Measurements from ENCODE around the gene DAP3. TPM values are rescaled to one million over a fixed set of nuclear protein-coding genes. Genes with fewer than 3 reads are reported as not detected.
A peak's percentile ranks its signal among the peaks of the same experiment; 100 is the strongest.
"Not testable (repeated sequence)": the region's sequence is repeated elsewhere in the genome, so short reads cannot be mapped to it uniquely, and the experiment has no call there.

DAP3 gene
- total RNA-seq, 1 experiment from 2014 or later = 226 TPM

DNA sequence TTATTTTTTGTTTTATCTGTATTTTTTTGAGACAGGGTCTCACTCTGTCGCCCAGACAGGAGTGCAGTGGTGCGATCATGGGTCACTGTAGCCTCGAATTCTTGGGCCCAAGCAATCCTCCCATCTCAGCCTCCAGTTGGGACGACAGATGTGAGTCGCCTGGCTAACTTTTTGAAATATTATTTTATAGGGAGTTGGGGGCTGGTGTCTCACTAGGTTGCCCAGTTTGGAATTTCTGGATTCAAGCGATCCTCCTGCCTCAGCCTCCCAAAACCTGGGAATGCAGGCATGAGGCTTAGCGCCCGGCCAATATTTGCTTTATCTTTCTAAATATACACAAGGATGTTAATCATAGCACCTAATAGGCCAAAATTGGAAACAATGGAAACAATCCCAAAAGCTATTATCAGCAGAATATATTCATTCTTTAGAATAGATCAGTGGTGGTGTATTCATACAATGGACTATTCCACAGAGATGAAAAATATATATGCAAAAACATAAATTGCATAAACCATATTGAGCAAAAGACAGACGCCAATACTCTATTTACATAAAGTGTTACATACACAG is 55.9 kb downstream of the DAP3 start:
- TSS peak; percentile 92 for BruUV-seq (replicated peaks)
- intact Hi-C loops (cut with micrococcal nuclease) = no loop called here
- Mint-ChIP-seq H3K4me1 (ENCODE audit: insufficient read depth, unreplicated experiment) (no peaks in the 10 kb centered on the region), H3K36me3 (ENCODE audit: insufficient read depth, unreplicated experiment) (peaks cover 23% of the 10 kb centered on the region), H3K4me3 (ENCODE audit: unreplicated experiment) (peak overlapping the region; percentile 82), H3K27me3 (ENCODE audit: insufficient read depth, unreplicated experiment) (no peaks in the 10 kb centered on the region), H3K27ac (ENCODE audit: low read depth, unreplicated experiment) (peak overlapping the region; percentile 85), H3K9me3 (ENCODE audit: unreplicated experiment) (no peaks in the 10 kb centered on the region)
- TF ChIP-seq, protein P1, sequence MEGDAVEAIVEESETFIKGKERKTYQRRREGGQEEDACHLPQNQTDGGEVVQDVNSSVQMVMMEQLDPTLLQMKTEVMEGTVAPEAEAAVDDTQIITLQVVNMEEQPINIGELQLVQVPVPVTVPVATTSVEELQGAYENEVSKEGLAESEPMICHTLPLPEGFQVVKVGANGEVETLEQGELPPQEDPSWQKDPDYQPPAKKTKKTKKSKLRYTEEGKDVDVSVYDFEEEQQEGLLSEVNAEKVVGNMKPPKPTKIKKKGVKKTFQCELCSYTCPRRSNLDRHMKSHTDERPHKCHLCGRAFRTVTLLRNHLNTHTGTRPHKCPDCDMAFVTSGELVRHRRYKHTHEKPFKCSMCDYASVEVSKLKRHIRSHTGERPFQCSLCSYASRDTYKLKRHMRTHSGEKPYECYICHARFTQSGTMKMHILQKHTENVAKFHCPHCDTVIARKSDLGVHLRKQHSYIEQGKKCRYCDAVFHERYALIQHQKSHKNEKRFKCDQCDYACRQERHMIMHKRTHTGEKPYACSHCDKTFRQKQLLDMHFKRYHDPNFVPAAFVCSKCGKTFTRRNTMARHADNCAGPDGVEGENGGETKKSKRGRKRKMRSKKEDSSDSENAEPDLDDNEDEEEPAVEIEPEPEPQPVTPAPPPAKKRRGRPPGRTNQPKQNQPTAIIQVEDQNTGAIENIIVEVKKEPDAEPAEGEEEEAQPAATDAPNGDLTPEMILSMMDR (IDR thresholded peaks at IDR 0.05; ENCODE audit: unreplicated experiment) = no peak
- no peak for DNase-seq (ENCODE audit: unreplicated experiment)
- CTCF ChIA-PET = interaction anchor here (0.6 to 3.7 kb wide), 8 partner anchors 10 to 360 kb away, joined by 3 to 20 read pairs (median 4); partner anchors contain the start of gene GON4L
- POLR2A ChIA-PET = interaction anchor here (0.6 to 2.1 kb wide), 15 partner anchors 9 to 378 kb away, joined by 3 to 10 read pairs (median 4); no protein-coding TSS in a partner anchor

- ChIA-PET POLR2A (interaction anchor here (0.6 to 2.1 kb wide), 13 partner anchors 9 to 437 kb away, joined by 3 to 10 read pairs (median 3); no protein-coding TSS in a partner anchor), CTCF (interaction anchor here (0.6 to 3.7 kb wide), 4 partner anchors 16 to 187 kb away, joined by 3 to 20 read pairs (median 4); no protein-coding TSS in a partner anchor)
- Mint-ChIP-seq H3K4me3 (ENCODE audit: unreplicated experiment) (peak overlapping the region; percentile 82), H3K36me3 (ENCODE audit: insufficient read depth, unreplicated experiment) (peaks cover 22% of the 10 kb centered on the region), H3K27ac (ENCODE audit: low read depth, unreplicated experiment) (peak overlapping the region; percentile 85)
- H3K4me1 Mint-ChIP-seq (ENCODE audit: insufficient read depth, unreplicated experiment); H3K27me3 Mint-ChIP-seq (ENCODE audit: insufficient read depth, unreplicated experiment); H3K9me3 Mint-ChIP-seq (ENCODE audit: unreplicated experiment); intact Hi-C loops (cut with micrococcal nuclease); BruUV-seq (replicated peaks): not testable (repeated sequence)
- peak; percentile 99 for DNase-seq (ENCODE audit: unreplicated experiment)
Observed at GRCh38 chr1:155745284-155746228, 56.7 kb downstream of the DAP3 start.

DNA sequence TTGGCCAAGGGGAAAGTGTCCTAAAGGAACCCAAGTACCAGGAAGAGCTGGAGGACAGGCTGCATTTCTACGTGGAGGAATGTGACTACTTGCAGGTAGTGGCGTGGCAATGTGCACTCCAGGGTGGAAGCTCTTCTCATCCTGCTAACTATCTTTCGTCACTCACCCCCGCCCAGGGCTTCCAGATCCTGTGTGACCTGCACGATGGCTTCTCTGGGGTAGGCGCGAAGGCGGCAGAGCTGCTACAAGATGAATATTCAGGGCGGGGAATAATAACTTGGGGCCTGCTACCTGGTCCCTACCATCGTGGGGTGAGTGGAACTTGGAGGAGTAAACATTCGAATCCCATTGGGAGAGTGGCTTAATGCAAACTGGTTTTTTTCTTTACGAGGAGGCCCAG is 58.7 kb downstream of the DAP3 start:
- BruUV-seq (replicated peaks); DNase-seq (ENCODE audit: unreplicated experiment); POLR2A ChIA-PET; H3K27ac Mint-ChIP-seq (ENCODE audit: low read depth, unreplicated experiment); H3K4me3 Mint-ChIP-seq (ENCODE audit: unreplicated experiment); CTCF ChIA-PET; H3K4me1 Mint-ChIP-seq (ENCODE audit: insufficient read depth, unreplicated experiment); H3K27me3 Mint-ChIP-seq (ENCODE audit: insufficient read depth, unreplicated experiment); H3K9me3 Mint-ChIP-seq (ENCODE audit: unreplicated experiment); intact Hi-C loops (cut with micrococcal nuclease): not testable (repeated sequence)
- H3K36me3 Mint-ChIP-seq (ENCODE audit: insufficient read depth, unreplicated experiment) = peaks cover 40% of the 10 kb centered on the region

GRCh38 chr1:155748141-155748540 is 59.2 kb downstream of the DAP3 start:
- H3K27ac Mint-ChIP-seq (ENCODE audit: low read depth, unreplicated experiment); BruUV-seq (replicated peaks); H3K9me3 Mint-ChIP-seq (ENCODE audit: unreplicated experiment); H3K4me3 Mint-ChIP-seq (ENCODE audit: unreplicated experiment); POLR2A ChIA-PET; intact Hi-C loops (cut with micrococcal nuclease); H3K4me1 Mint-ChIP-seq (ENCODE audit: insufficient read depth, unreplicated experiment); DNase-seq (ENCODE audit: unreplicated experiment); H3K27me3 Mint-ChIP-seq (ENCODE audit: insufficient read depth, unreplicated experiment): not testable (repeated sequence)
- peaks cover 46% of the 10 kb centered on the region for H3K36me3 Mint-ChIP-seq (ENCODE audit: insufficient read depth, unreplicated experiment)
- CTCF ChIA-PET = interaction anchor here (0.7 kb wide), 1 partner anchor 242 kb away, joined by 4 read pairs; no protein-coding TSS in a partner anchor

DNA sequence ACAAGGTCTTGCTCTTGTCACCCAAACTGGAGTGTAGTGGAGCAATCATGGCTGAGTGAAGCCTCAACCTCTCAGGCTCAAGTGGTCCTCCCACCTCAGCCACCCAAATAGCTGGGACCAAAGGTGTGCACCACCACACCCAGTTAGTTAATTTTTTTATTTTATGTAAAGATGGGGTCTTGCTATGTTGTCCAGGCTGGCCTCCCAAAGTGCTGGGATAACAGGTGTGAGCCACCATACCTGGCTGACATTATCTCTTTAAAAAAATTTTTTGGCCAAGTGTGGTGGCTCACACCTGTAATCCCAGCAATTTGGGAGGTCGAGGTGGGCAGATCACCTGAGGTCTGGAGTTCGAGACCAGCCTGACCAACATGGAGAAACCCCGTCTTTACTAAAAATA is 70.1 kb downstream of the DAP3 start:
- BruUV-seq (replicated peaks); H3K27me3 Mint-ChIP-seq (ENCODE audit: insufficient read depth, unreplicated experiment); intact Hi-C loops (cut with micrococcal nuclease); CTCF ChIA-PET; DNase-seq (ENCODE audit: unreplicated experiment); H3K4me3 Mint-ChIP-seq (ENCODE audit: unreplicated experiment); H3K27ac Mint-ChIP-seq (ENCODE audit: low read depth, unreplicated experiment); H3K9me3 Mint-ChIP-seq (ENCODE audit: unreplicated experiment): not testable (repeated sequence)
- POLR2A ChIA-PET = interaction anchor here (1.1 kb wide), 1 partner anchor 196 kb away, joined by 3 read pairs; no protein-coding TSS in a partner anchor
- Mint-ChIP-seq H3K4me1 (ENCODE audit: insufficient read depth, unreplicated experiment) (peaks cover 23% of the 10 kb centered on the region), H3K36me3 (ENCODE audit: insufficient read depth, unreplicated experiment) (peaks cover 93% of the 10 kb centered on the region)

Data from MCF 10A (cell line).